ENCODE measurements around the gene STRADB. TPM values are rescaled to one million over a fixed set of nuclear protein-coding genes. Genes with fewer than 3 reads are reported as not detected.

STRADB gene
- total and polyA plus RNA-seq, 2 of the 4 experiments (the other 2 are of a cell fraction), result 14.9 to 31.5 TPM

DNA sequence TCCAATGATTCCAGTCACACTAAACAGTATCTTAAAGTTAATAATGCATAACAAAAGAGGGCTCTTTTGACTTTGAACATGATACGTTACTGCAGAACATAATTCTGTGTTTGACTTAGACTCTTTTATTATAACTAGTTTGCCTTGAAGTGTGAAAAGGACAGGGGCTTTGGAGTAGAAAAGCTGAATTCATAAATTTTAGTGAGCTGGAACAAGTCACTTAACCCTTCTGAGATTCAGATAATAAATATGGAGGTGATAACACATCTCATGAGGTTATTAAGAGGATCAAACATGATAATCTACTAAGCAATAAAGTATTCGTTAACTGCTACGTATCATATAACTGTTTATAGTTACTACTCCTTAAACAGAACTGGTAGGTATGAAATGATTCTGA is 49.7 kb upstream of the STRADB start:
- H2AK9ac ChIP-seq (replicated peaks; ENCODE audit: low read depth, low read length, poor library complexity), result no peak overlapping the region
- H2BK20ac ChIP-seq (ENCODE audit: low read depth, low read length), result no peak overlapping the region
- H2AFZ ChIP-seq (replicated peaks; ENCODE audit: low read length, poor library complexity), result no peak overlapping the region
- H4K8ac ChIP-seq (ENCODE audit: low read depth in 2 of 2, low read length in 2 of 2), result no peak overlapping the region
- CTCF ChIA-PET, result no interaction called here
- H4K20me1 ChIP-seq (ENCODE audit: insufficient read depth, low read length), result no peaks in the 10 kb centered on the region
- H3K27ac ChIP-seq (ENCODE audit: insufficient read depth, low read length), result no peak overlapping the region
- POLR2A ChIA-PET (ENCODE audit: unreplicated experiment), result no interaction called here
- no peak overlapping the region for H2BK120ac ChIP-seq (ENCODE audit: low read depth, low read length)
- H4K91ac ChIP-seq (ENCODE audit: insufficient read depth, low read depth, low read length), result no peak overlapping the region
- H2AK5ac ChIP-seq (ENCODE audit: low read depth, low read length), result no peak overlapping the region
- H3K4me2 ChIP-seq (ENCODE audit: low read depth, low read length), result no peak overlapping the region
- no peak overlapping the region for H3K18ac ChIP-seq (ENCODE audit: low read depth, low read length)
- H3K4me3 ChIP-seq (ENCODE audit: insufficient read depth, low read depth, low read length), result no peak overlapping the region
- no peaks in the 10 kb centered on the region for H3K9me3 ChIP-seq (ENCODE audit: control insufficient read depth, insufficient read depth, low read length)
- no peak overlapping the region for H3K4ac ChIP-seq (ENCODE audit: low read depth, low read length)
- no peak overlapping the region for H3K14ac ChIP-seq (replicated peaks; ENCODE audit: low read depth, low read length)
- no peak overlapping the region for H3K23ac ChIP-seq (ENCODE audit: low read depth, low read length)
- dilution Hi-C loops (cut with HindIII; ENCODE audit: low sequenced_read_pairs, unreplicated experiment) (no loop called here), in situ Hi-C loops (cut with MboI; ENCODE audit: low sequenced_read_pairs) (no loop called here), intact Hi-C loops (cut with micrococcal nuclease) (no loop called here)
- TF ChIP-seq RFX5 (IDR thresholded peaks at IDR 0.05; ENCODE audit: low read depth, low read length) (no peak), CTCF (conservative IDR thresholded peaks at IDR 0.05; ENCODE audit: low read depth, low read length) (no peak), FOS (IDR thresholded peaks at IDR 0.05; ENCODE audit: low read depth, low read length) (no peak), POLR2A (IDR thresholded peaks at IDR 0.05; ENCODE audit: low read depth, low read length) (no peak), CHD1 (IDR thresholded peaks at IDR 0.05; ENCODE audit: low read depth, low read length) (no peak), SMC3 (IDR thresholded peaks at IDR 0.05; ENCODE audit: low read depth, low read length) (no peak), BHLHE40 (IDR thresholded peaks at IDR 0.05; ENCODE audit: low read depth, low read length) (no peak), MXI1 (IDR thresholded peaks at IDR 0.05; ENCODE audit: borderline replicate concordance, low read depth, low read length) (no peak), MAZ (IDR thresholded peaks at IDR 0.05; ENCODE audit: borderline replicate concordance, low read depth, low read length) (no peak), RAD21 (IDR thresholded peaks at IDR 0.05; ENCODE audit: low read length) (no peak), NFE2L2 (IDR thresholded peaks at IDR 0.05; ENCODE audit: low read depth, low read length) (no peak), RCOR1 (IDR thresholded peaks at IDR 0.05; ENCODE audit: insufficient replicate concordance, low read length) (no peak), MAFK (IDR thresholded peaks at IDR 0.05; ENCODE audit: low read depth, low read length) (no peak)
- TF ChIP-seq, protein P1, sequence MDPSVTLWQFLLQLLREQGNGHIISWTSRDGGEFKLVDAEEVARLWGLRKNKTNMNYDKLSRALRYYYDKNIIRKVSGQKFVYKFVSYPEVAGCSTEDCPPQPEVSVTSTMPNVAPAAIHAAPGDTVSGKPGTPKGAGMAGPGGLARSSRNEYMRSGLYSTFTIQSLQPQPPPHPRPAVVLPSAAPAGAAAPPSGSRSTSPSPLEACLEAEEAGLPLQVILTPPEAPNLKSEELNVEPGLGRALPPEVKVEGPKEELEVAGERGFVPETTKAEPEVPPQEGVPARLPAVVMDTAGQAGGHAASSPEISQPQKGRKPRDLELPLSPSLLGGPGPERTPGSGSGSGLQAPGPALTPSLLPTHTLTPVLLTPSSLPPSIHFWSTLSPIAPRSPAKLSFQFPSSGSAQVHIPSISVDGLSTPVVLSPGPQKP (IDR thresholded peaks at IDR 0.05; ENCODE audit: borderline replicate concordance, low read depth, low read length), result no peak
- TF ChIP-seq, protein P2, sequence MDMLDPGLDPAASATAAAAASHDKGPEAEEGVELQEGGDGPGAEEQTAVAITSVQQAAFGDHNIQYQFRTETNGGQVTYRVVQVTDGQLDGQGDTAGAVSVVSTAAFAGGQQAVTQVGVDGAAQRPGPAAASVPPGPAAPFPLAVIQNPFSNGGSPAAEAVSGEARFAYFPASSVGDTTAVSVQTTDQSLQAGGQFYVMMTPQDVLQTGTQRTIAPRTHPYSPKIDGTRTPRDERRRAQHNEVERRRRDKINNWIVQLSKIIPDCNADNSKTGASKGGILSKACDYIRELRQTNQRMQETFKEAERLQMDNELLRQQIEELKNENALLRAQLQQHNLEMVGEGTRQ (IDR thresholded peaks at IDR 0.05; ENCODE audit: low read depth, low read length), result no peak
- ATAC-seq (ENCODE audit: low read depth) (no peak), DNase-seq (no peak)
- H3K36me3 ChIP-seq (ENCODE audit: control insufficient read depth, insufficient read depth, low read length), result peaks cover 7% of the 10 kb centered on the region; the same call in 1 of the 2 replicates
- H3K27me3 ChIP-seq (ENCODE audit: control insufficient read depth, insufficient read depth, low read length), result no peaks in the 10 kb centered on the region
- no peak overlapping the region for H2BK15ac ChIP-seq (ENCODE audit: low read depth, low read length)
- H3K9ac ChIP-seq (ENCODE audit: low read depth, low read length), result no peak overlapping the region
- H3K4me1 ChIP-seq (ENCODE audit: control insufficient read depth, insufficient read depth, low read length), result peaks cover 9% of the 10 kb centered on the region
- H3K79me1 ChIP-seq (ENCODE audit: low read depth in 1 of 2, low read length in 2 of 2), result peaks cover 9 to 30% of the 10 kb centered on the region in 2 experiments
- no peak overlapping the region for H3K56ac ChIP-seq (ENCODE audit: extremely low read depth, insufficient read depth, low read length)
- BruUV-seq (replicated peaks), result no TSS peak
- H3K9me1 ChIP-seq (ENCODE audit: insufficient read depth, low read length), result no peaks in the 10 kb centered on the region
- WGBS, 2 experiments (ENCODE audit: extremely low coverage in 2 of 2, insufficient read length in 1 of 2), result no CpG with 5 or more reads among the region's 3 CpGs
- H2BK5ac ChIP-seq (ENCODE audit: low read depth, low read length, poor library complexity, severe bottlenecking), result no peak overlapping the region
- no peak overlapping the region for H4K5ac ChIP-seq (ENCODE audit: low read depth, low read length)
